Colon (tissue), 2 donors: ENCODE results near the gene TSPAN3.

Experiments used
- FAIRE-seq: peaks from 2 replicates; lab custom pipeline; 2012; peaks lifted over from hg19 to GRCh38; lab: Jason Lieb, UNC
- donor health status: control.
- donor health status: control.

TSPAN3 gene

GRCh38 chr15:77022646-77023575 lies 48.0 kb downstream of the TSPAN3 start:
- FAIRE-seq, result no peak

- FAIRE-seq, result no peak
Measured at GRCh38 chr15:77021803-77022381, 49.0 kb downstream of the TSPAN3 start.

GRCh38 chr15:77021088-77021481 lies 49.8 kb downstream of the TSPAN3 start:
- no peak for FAIRE-seq

- FAIRE-seq, result no peak
Measured at GRCh38 chr15:77020348-77021087, 50.4 kb downstream of the TSPAN3 start.

- no peak for FAIRE-seq
Measured at GRCh38 chr15:77019521-77020331, 51.2 kb downstream of the TSPAN3 start.

- FAIRE-seq, result no peak
Measured at GRCh38 chr15:77018796-77019505, 52.0 kb downstream of the TSPAN3 start.

- FAIRE-seq, result no peak
Measured at GRCh38 chr15:77017761-77018720, 52.9 kb downstream of the TSPAN3 start.

GRCh38 chr15:77017091-77017660 lies 53.7 kb downstream of the TSPAN3 start:
- FAIRE-seq, result no peak

- FAIRE-seq, result no peak
Measured at GRCh38 chr15:77016321-77016695, 54.6 kb downstream of the TSPAN3 start.

- FAIRE-seq, result no peak
Measured at GRCh38 chr15:77015646-77016320, 55.1 kb downstream of the TSPAN3 start.

GRCh38 chr15:77014132-77015081 lies 56.5 kb downstream of the TSPAN3 start:
- FAIRE-seq, result no peak

- FAIRE-seq, result no peak
Measured at GRCh38 chr15:77013776-77014131, 57.2 kb downstream of the TSPAN3 start.

- FAIRE-seq, result no peak
Measured at GRCh38 chr15:77012868-77013267, 58.0 kb downstream of the TSPAN3 start.

- no peak for FAIRE-seq
Measured at GRCh38 chr15:77012117-77012712, 58.7 kb downstream of the TSPAN3 start.

GRCh38 chr15:77010857-77011256 lies 60.1 kb downstream of the TSPAN3 start:
- FAIRE-seq, result no peak

- FAIRE-seq, result no peak
Measured at GRCh38 chr15:77010312-77010686, 60.6 kb downstream of the TSPAN3 start.

GRCh38 chr15:77009646-77010311 lies 61.1 kb downstream of the TSPAN3 start:
- FAIRE-seq, result no peak
